ENCODE measurements around the gene FOXP3. TPM values are rescaled to one million over a fixed set of nuclear protein-coding genes. Genes with fewer than 3 reads are reported as not detected.

The FOXP3 gene
- total RNA-seq, 1 donor from 2014 or later: not detected

GRCh38 chrX:49230500-49231232, 33.8 kb downstream of the FOXP3 start:
- ATAC-seq (peak; percentile 67), DNase-seq (peak; percentile 74)
- intact Hi-C loops (cut with micrococcal nuclease): no loop called here

- intact Hi-C loops (cut with micrococcal nuclease): no loop called here
- ATAC-seq: no peak
These were observed 36.3 kb downstream of the FOXP3 start for GRCh38 chrX:49228185-49228584.

GRCh38 chrX:49227726-49228125, 36.8 kb downstream of the FOXP3 start:
- ATAC-seq: no peak
- intact Hi-C loops (cut with micrococcal nuclease): no loop called here
- no peak for DNase-seq

More at GRCh38 chrX:49228185-49228584, 36.3 kb downstream of the FOXP3 start:
- DNase-seq: no peak

GRCh38 chrX:49226946-49227345, 37.6 kb downstream of the FOXP3 start:
- DNase-seq (no peak), ATAC-seq (no peak)
- intact Hi-C loops (cut with micrococcal nuclease): no loop called here

- no peak for DNase-seq
- ATAC-seq: no peak
- intact Hi-C loops (cut with micrococcal nuclease): no loop called here
These were observed 38.7 kb downstream of the FOXP3 start for GRCh38 chrX:49225858-49226257.

GRCh38 chrX:49221868-49222267, 42.6 kb downstream of the FOXP3 start:
- intact Hi-C loops (cut with micrococcal nuclease): no loop called here
- DNase-seq: no peak
- ATAC-seq: no peak

GRCh38 chrX:49220100-49220499, 44.4 kb downstream of the FOXP3 start:
- ATAC-seq: no peak
- no peak for DNase-seq
- intact Hi-C loops (cut with micrococcal nuclease): no loop called here

GRCh38 chrX:49214996-49215526, 49.4 kb downstream of the FOXP3 start:
- no peak for DNase-seq
- ATAC-seq: no peak
- intact Hi-C loops (cut with micrococcal nuclease): no loop called here

GRCh38 chrX:49214416-49214815, 50.1 kb downstream of the FOXP3 start:
- ATAC-seq (no peak), DNase-seq (no peak)
- intact Hi-C loops (cut with micrococcal nuclease): no loop called here

- intact Hi-C loops (cut with micrococcal nuclease): no loop called here
- DNase-seq (no peak), ATAC-seq (no peak)
These were observed 51.6 kb downstream of the FOXP3 start for GRCh38 chrX:49212861-49213260.

GRCh38 chrX:49212209-49212608, 52.3 kb downstream of the FOXP3 start:
- intact Hi-C loops (cut with micrococcal nuclease): no loop called here
- no peak for ATAC-seq
- DNase-seq: no peak

- intact Hi-C loops (cut with micrococcal nuclease): no loop called here
- ATAC-seq: no peak
- DNase-seq: no peak
These were observed 53.4 kb downstream of the FOXP3 start for GRCh38 chrX:49211074-49211473.

- intact Hi-C loops (cut with micrococcal nuclease): no loop called here
- ATAC-seq (no peak), DNase-seq (no peak)
These were observed 54.1 kb downstream of the FOXP3 start for GRCh38 chrX:49210406-49210805.

- no peak for DNase-seq
- no peak for ATAC-seq
- intact Hi-C loops (cut with micrococcal nuclease): no loop called here
These were observed 54.9 kb downstream of the FOXP3 start for GRCh38 chrX:49209434-49210251.

- no peak for ATAC-seq
- DNase-seq: no peak
- intact Hi-C loops (cut with micrococcal nuclease): no loop called here
These were observed 56.1 kb downstream of the FOXP3 start for GRCh38 chrX:49208399-49208798.

- DNase-seq (no peak), ATAC-seq (no peak)
- intact Hi-C loops (cut with micrococcal nuclease): no loop called here
These were observed 58.0 kb downstream of the FOXP3 start for GRCh38 chrX:49206543-49206942.

- DNase-seq (no peak), ATAC-seq (no peak)
- intact Hi-C loops (cut with micrococcal nuclease): no loop called here
These were observed 59.1 kb downstream of the FOXP3 start for GRCh38 chrX:49205443-49205842.

- DNase-seq: no peak
- intact Hi-C loops (cut with micrococcal nuclease): no loop called here
- no peak for ATAC-seq
These were observed 59.8 kb downstream of the FOXP3 start for GRCh38 chrX:49204709-49205108.

GRCh38 chrX:49204017-49204416, 60.5 kb downstream of the FOXP3 start:
- no peak for DNase-seq
- intact Hi-C loops (cut with micrococcal nuclease): no loop called here
- ATAC-seq: no peak

- no peak for DNase-seq
- intact Hi-C loops (cut with micrococcal nuclease): no loop called here
- ATAC-seq: no peak
These were observed 61.0 kb downstream of the FOXP3 start for GRCh38 chrX:49203536-49203935.

All from left ventricle myocardium superior (tissue), 1 donor.